HEK293 (cell line): ENCODE results near the gene TEAD2.

Experiments used
- CTCF ChIP-seq: fragments of 450-650 bp; formaldehyde crosslinking; IDR thresholded peaks from 2 replicates; pipeline ENCODE4 v1.5.1; 2016; ENCODE audit warnings: missing biosample characterization, missing genetic modification characterization
- PRDM1 ChIP-seq: fragments of 450-650 bp; formaldehyde crosslinking; IDR thresholded peaks from 2 replicates; pipeline ENCODE4; 2016; ENCODE audit warnings: missing biosample characterization, missing genetic modification characterization
- YY1 ChIP-seq: fragments of 450-650 bp; formaldehyde crosslinking; IDR thresholded peaks from 2 replicates; pipeline ENCODE4 v1.5.1; 2018; ENCODE audit warnings: missing biosample characterization, missing genetic modification characterization
- ZBTB11 ChIP-seq: fragments of 450-650 bp; formaldehyde crosslinking; conservative IDR thresholded peaks from 2 replicates; pipeline ENCODE4 v1.5.1; 2016; ENCODE audit warnings: low read depth, missing biosample characterization, missing genetic modification characterization
- ZBTB49 ChIP-seq: fragments of 450-650 bp; formaldehyde crosslinking; IDR thresholded peaks from 2 replicates; pipeline ENCODE4 v1.5.1; 2016; ENCODE audit warnings: missing biosample characterization, missing genetic modification characterization, low read depth
- ZNF138 ChIP-seq: fragments of 450-650 bp; formaldehyde crosslinking; IDR thresholded peaks from 2 replicates; pipeline ENCODE4 v1.5.1; 2016; ENCODE audit warnings: missing biosample characterization, missing genetic modification characterization, borderline replicate concordance
- ZNF239 ChIP-seq: fragments of 450-650 bp; formaldehyde crosslinking; IDR thresholded peaks from 2 replicates; pipeline ENCODE4 v1.5.1; 2016; ENCODE audit warnings: missing biosample characterization, missing genetic modification characterization
- ZNF302 ChIP-seq: fragments of 450-650 bp; formaldehyde crosslinking; IDR thresholded peaks from 2 replicates; pipeline ENCODE4 v1.5.1; 2016; ENCODE audit warnings: missing biosample characterization, missing genetic modification characterization, low read depth
- ZNF501 ChIP-seq: fragments of 450-650 bp; formaldehyde crosslinking; IDR thresholded peaks from 2 replicates; pipeline ENCODE4 v1.5.1; 2016; ENCODE audit warnings: missing biosample characterization, missing genetic modification characterization
- ZNF571 ChIP-seq: fragments of 450-650 bp; formaldehyde crosslinking; IDR thresholded peaks from 2 replicates; pipeline ENCODE4 v1.5.0; 2017; ENCODE audit warnings: missing biosample characterization, missing genetic modification characterization

GRCh38 chr19:49349567-49349966, 12.6 kb downstream of the TEAD2 start:
- TF ChIP-seq ZBTB49 (tag by site-specific recombination) = no peak
- TF ChIP-seq PRDM1 (tag by site-specific recombination) = no peak
- no peak for TF ChIP-seq ZBTB11
- no peak for TF ChIP-seq CTCF (tag by site-specific recombination)
- no peak for TF ChIP-seq YY1 (tag by site-specific recombination)
- TF ChIP-seq ZNF239 (tag by site-specific recombination) = no peak
- no peak for TF ChIP-seq ZNF501 (tag by site-specific recombination)
- no peak for TF ChIP-seq ZNF138 (tag by site-specific recombination)
- TF ChIP-seq ZNF571 (tag by site-specific recombination) = no peak
- TF ChIP-seq ZNF302 (tag by site-specific recombination) = no peak
